Neural cell (in vitro differentiated cells): ENCODE results near the gene BANF1.

Experiments
- POLR2AphosphoS5 ChIP-seq: IDR thresholded peaks from 2 replicates; pipeline ENCODE4 v1.6.1; 2012
- TF ChIP-seq, protein P1 (sequence below): fragments of 450-650 bp; IDR thresholded peaks from 2 replicates; pipeline ENCODE4 v1.5.1; 2014; ENCODE audit warnings: antibody characterized with exemption, mild to moderate bottlenecking, moderate library complexity; ENCODE audit not compliant: poor library complexity, severe bottlenecking
- TF ChIP-seq, protein P2 (sequence below): IDR thresholded peaks from 2 replicates; pipeline ENCODE4 v1.6.1; 2012; ENCODE audit warnings: borderline replicate concordance

GRCh38 chr11:65992056-65992455, 10.2 kb upstream of the BANF1 start:
- TF ChIP-seq, protein P1, sequence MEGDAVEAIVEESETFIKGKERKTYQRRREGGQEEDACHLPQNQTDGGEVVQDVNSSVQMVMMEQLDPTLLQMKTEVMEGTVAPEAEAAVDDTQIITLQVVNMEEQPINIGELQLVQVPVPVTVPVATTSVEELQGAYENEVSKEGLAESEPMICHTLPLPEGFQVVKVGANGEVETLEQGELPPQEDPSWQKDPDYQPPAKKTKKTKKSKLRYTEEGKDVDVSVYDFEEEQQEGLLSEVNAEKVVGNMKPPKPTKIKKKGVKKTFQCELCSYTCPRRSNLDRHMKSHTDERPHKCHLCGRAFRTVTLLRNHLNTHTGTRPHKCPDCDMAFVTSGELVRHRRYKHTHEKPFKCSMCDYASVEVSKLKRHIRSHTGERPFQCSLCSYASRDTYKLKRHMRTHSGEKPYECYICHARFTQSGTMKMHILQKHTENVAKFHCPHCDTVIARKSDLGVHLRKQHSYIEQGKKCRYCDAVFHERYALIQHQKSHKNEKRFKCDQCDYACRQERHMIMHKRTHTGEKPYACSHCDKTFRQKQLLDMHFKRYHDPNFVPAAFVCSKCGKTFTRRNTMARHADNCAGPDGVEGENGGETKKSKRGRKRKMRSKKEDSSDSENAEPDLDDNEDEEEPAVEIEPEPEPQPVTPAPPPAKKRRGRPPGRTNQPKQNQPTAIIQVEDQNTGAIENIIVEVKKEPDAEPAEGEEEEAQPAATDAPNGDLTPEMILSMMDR = no peak
- TF ChIP-seq, protein P2, sequence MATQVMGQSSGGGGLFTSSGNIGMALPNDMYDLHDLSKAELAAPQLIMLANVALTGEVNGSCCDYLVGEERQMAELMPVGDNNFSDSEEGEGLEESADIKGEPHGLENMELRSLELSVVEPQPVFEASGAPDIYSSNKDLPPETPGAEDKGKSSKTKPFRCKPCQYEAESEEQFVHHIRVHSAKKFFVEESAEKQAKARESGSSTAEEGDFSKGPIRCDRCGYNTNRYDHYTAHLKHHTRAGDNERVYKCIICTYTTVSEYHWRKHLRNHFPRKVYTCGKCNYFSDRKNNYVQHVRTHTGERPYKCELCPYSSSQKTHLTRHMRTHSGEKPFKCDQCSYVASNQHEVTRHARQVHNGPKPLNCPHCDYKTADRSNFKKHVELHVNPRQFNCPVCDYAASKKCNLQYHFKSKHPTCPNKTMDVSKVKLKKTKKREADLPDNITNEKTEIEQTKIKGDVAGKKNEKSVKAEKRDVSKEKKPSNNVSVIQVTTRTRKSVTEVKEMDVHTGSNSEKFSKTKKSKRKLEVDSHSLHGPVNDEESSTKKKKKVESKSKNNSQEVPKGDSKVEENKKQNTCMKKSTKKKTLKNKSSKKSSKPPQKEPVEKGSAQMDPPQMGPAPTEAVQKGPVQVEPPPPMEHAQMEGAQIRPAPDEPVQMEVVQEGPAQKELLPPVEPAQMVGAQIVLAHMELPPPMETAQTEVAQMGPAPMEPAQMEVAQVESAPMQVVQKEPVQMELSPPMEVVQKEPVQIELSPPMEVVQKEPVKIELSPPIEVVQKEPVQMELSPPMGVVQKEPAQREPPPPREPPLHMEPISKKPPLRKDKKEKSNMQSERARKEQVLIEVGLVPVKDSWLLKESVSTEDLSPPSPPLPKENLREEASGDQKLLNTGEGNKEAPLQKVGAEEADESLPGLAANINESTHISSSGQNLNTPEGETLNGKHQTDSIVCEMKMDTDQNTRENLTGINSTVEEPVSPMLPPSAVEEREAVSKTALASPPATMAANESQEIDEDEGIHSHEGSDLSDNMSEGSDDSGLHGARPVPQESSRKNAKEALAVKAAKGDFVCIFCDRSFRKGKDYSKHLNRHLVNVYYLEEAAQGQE = no peak
- no peak for TF ChIP-seq POLR2AphosphoS5
